Suppressor macrophage treated with lipopolysaccharide for 1 hour (primary cell): Measurements from ENCODE around the gene EIF1.
A peak's percentile ranks its signal among the peaks of the same experiment; 100 is the strongest.
"Not testable (repeated sequence)": the region's sequence is repeated elsewhere in the genome, so short reads cannot be mapped to it uniquely, and the experiment has no call there.

ENCODE experiments used
- DNase-seq, 3 donors: peaks; one replicate each; pipeline ENCODE4 v3.0.0-alpha.2; 2020 to 2022

EIF1 gene

GRCh38 chr17:41679740-41680425, 8.8 kb upstream of the EIF1 start:
- DNase-seq = no peak

- no peak for DNase-seq
Observed at GRCh38 chr17:41680426-41681040, 8.2 kb upstream of the EIF1 start.

- DNase-seq = no peak
Observed at GRCh38 chr17:41681776-41682175, 6.9 kb upstream of the EIF1 start.

GRCh38 chr17:41682631-41683030, 6.1 kb upstream of the EIF1 start:
- DNase-seq = peak; percentile 53 to 68 (median 56)

GRCh38 chr17:41683441-41684007, 5.2 kb upstream of the EIF1 start:
- DNase-seq = no peak

GRCh38 chr17:41684035-41684434, 4.7 kb upstream of the EIF1 start:
- DNase-seq = no peak

- DNase-seq = not testable (repeated sequence)
Observed at GRCh38 chr17:41685753-41686152, 2.9 kb upstream of the EIF1 start.

GRCh38 chr17:41686281-41686680, 2.4 kb upstream of the EIF1 start:
- DNase-seq = peak; percentile 54 to 69 (median 56)

- peak in 1 of 3 donors; percentile 50 for DNase-seq
Observed at GRCh38 chr17:41687828-41688640, 651 bp upstream of the EIF1 start.

GRCh38 chr17:41689497-41690299, 1.0 kb downstream of the EIF1 start:
- DNase-seq = peak; percentile 78 to 82 (median 78)

- DNase-seq = no peak
Observed at GRCh38 chr17:41690497-41690896, 1.8 kb downstream of the EIF1 start.

- DNase-seq = no peak
Observed at GRCh38 chr17:41691031-41691777, 2.5 kb downstream of the EIF1 start.

GRCh38 chr17:41692722-41693521, 4.2 kb downstream of the EIF1 start:
- no peak for DNase-seq

GRCh38 chr17:41695134-41695661, 6.5 kb downstream of the EIF1 start:
- DNase-seq = no peak

GRCh38 chr17:41695954-41696757, 7.5 kb downstream of the EIF1 start:
- peak; percentile 91 to 95 (median 95) for DNase-seq

- peak; percentile 90 to 94 (median 92) for DNase-seq
Observed at GRCh38 chr17:41697122-41697962, 8.7 kb downstream of the EIF1 start.

- DNase-seq = not testable (repeated sequence)
Observed at GRCh38 chr17:41700843-41701242, 12.2 kb downstream of the EIF1 start.

- no peak for DNase-seq
Observed at GRCh38 chr17:41702712-41703111, 14.0 kb downstream of the EIF1 start.
